HG02840 (cell line): ENCODE data around the gene SYF2.
"Not testable (repeated sequence)": the region's sequence is repeated elsewhere in the genome, so short reads cannot be mapped to it uniquely, and the experiment has no call there.

ENCODE experiments used
- ATAC-seq: cut with Tn5 transposase; IDR thresholded peaks from one replicate; pipeline ENCODE4 v1.9.1; 2021; ENCODE audit warnings: mild to moderate bottlenecking, moderate library complexity, moderate number of reproducible peaks; ENCODE audit not compliant: unreplicated experiment, low FRiP score

The SYF2 gene

DNA sequence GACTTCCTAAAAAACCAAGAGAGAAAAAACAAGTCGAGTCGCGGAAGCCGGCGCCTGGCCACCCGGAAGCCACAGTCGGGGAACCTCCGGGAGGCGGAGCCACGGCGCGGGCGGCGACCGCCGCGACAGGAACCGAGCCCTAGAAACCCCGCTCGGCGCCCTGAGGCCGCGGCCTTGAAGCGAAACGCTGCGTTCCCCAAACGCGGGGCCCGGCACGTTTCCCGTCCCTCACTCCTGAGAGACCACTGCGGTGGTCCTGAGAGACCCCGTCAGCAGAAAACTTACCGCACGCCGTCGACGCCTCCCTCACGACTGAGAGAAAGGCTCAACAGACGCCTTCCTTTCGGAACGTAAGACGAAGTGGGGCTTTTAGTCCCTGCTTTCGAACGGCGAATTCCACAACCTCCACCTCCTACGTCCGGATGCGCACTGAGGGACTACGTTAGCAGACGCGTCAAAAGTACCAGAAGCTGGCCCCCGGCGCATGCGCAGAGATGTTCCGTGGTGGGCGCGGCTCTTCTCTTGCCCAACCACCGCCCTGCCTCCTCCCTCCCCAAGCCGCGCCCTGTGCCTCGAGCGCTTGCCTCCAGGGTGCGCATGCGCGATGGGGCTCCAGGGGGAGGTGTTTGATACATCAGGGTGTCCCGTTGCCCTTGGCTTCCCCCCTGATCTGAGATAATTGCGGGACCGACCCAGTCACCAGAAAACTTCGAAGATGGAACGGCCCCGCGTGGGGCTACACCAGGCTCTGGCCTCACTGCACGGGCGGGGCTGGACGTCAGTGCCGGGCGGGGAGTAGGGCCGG lies 14.9 kb upstream of the SYF2 start, which contains the start of gene RSRP1:
Gene RSRP1, minus strand, starts transcription at position 431 of the 805 bp plus-strand sequence. CDS start 491 bp downstream, outside the sequence.
- peak; percentile 92 for ATAC-seq

- peak; percentile 9 for ATAC-seq
Observed at GRCh38 chr1:25246600-25247023, 14.3 kb upstream of the SYF2 start.

GRCh38 chr1:25245809-25246599 lies 13.7 kb upstream of the SYF2 start:
- ATAC-seq, result no peak

GRCh38 chr1:25245393-25245792 lies 13.1 kb upstream of the SYF2 start:
- no peak for ATAC-seq

- ATAC-seq, result no peak
Observed at GRCh38 chr1:25243907-25244306, 11.6 kb upstream of the SYF2 start.

DNA sequence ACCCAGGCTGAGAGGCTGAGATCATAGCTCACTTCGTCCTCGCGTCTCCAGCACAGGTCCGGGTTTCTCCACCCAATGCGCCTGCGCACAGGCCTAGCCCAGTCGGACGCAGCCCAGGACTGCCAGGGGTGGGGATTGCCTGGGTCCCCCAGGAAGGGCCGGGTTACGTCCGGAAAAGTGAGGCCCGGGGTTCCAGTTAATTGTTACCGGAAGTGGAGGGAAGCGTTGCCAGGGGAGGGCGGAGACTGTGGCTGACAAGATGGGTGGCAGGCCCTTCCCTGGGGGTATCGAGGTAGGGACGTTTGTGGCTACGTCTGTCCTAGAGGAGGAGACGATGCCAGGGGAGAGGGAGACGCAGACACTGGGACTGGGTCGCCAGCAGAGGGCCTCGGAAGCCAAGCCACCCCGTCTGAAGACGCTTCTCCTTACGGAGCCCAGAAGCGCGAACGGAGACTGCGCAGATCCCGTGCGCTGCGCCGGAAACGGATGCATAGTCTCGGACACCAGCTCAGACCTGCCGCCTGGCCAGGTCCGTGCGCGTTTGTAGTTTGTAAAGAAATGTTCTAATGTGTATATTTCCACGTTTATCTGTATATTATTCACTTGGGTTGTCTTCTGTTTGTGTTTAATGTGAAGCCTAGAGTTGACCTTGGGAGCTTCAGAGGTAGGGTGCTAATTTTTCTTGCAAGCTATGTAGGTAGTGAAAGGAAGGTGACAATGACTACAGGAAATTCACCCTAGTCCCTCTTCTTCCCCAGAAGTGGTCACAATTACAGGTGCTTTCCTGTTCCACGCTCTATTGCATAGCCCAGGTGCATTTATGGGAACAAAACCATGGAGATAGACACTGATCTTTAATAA lies 7.6 kb upstream of the SYF2 start:
- ATAC-seq, result peak; percentile 77

DNA sequence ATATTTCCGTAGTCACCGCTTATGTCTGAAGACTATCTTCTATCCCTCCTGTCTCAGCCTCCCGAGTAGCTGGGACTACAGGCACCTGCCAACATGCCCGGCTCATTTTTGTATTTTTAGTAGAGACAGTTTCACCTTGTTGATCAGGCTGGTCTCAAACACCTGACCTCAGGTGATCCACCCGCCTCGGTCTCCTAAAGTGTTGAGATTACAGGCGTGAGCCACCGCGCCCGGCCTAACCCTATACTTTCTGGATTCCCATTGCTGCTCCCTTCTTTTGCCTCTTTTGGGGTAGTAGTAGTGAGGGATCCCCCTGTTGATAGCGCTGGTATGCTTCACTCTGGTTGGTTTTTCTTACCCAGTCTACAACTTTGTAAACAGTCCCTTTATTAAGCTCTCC lies 5.7 kb upstream of the SYF2 start:
- ATAC-seq, result no peak

DNA sequence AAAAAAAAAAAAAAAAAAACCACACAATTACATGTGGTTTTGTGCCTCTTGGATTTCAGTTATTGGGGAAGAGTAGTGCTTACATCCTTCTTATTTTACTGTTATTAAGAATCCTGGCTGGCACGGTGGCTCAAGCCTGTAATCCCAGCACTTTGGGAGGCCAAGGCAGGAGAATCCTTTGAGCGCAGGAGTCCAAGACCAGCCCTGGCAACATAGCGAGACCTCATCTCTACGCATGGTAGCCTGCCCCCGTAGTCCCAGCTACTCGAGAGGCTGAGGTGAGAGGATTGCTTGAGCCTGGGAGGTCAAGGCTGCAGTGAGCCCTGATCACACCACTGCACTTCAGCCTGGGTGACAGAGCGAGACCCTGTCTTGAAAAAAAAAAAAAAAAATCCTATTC lies 4.0 kb upstream of the SYF2 start:
- ATAC-seq, result not testable (repeated sequence)

DNA sequence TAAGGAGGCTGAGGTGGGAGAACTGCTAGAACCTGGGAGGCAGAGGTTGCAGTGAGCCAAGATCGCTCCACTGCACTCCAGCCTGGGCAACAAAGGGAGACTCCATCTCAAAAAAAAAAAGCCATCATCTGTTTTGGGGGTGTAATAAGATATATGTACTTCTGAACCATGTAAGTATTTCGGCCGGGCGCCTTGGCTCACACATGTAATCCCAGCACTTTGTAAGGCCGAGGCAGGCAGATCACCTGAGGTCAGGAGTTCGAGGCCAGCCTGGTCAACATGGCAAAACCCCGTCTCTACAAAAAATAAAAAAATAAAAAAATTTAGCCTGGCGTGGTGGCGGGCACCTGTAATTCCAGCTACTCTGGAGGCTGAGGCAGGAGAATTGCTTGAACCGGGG lies 3.1 kb upstream of the SYF2 start:
- ATAC-seq, result not testable (repeated sequence)

- no peak for ATAC-seq
Observed at GRCh38 chr1:25232866-25233784, 823 bp upstream of the SYF2 start.

DNA sequence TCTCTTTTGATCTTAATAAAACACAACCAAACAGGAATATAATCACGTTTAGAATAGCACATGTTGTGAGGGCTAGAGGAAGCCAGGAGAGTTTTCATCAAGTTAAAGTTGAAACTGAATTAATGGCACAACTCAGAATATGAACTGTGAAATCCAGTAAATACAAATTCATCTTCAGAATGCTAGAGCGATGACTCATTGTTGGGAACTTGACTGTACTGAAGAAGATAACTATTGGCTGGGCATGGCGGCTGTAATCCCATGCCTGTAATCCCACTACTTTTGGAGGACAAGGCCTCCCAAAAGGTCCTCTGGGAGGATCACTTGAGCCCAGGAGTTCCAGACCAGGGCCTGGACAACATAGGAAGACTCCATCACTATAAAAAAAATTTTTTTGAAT lies 8.8 kb downstream of the SYF2 start:
- no peak for ATAC-seq

DNA sequence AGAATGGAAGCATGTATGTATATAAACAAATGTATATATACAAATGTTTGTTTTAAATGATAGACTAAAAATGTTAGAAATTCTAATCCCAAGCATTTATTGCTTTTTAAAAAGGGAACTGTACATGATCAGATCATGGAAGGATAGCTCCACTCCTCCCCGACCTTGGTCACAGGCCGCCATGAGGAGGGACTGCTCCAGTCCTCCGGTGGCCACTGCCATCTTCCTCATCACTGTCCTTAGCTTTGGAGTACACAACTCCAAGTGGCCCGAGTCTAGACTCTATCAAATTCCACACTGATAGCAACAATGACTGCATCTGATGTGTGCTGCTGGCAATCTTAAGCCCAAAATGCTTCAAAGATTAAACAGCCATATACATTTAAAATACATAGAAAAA lies 9.7 kb downstream of the SYF2 start:
- no peak for ATAC-seq

- ATAC-seq, result no peak
Observed at GRCh38 chr1:25220666-25221065, 11.6 kb downstream of the SYF2 start.

DNA sequence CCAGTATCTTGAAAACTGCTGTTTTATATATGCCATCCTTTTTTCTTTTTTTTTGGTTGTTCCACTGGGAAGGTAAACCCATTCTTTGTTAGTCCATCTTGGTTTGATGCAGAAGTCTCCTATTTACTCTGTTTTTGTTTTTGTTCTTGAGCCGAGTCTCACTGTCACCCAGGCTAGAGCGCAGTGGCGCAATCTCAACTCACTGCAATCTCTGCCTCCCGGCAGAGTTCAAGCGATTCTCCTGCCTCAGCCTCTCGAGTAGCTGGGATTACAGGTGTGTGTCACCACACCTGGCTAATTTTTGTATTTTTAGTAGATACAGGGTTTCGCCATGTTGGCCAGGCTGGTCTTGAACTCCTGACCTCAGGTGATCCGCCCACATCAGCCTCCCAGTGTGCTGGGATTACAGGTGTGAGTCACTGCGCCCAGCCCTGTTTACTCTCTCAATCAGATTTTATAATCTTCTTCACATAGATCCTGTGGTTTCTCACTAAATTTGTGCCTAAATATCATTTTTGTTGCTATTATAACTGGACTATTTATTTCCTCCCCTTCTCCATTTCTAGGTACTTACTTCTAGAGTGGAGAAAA lies 12.5 kb downstream of the SYF2 start:
- no peak for ATAC-seq

DNA sequence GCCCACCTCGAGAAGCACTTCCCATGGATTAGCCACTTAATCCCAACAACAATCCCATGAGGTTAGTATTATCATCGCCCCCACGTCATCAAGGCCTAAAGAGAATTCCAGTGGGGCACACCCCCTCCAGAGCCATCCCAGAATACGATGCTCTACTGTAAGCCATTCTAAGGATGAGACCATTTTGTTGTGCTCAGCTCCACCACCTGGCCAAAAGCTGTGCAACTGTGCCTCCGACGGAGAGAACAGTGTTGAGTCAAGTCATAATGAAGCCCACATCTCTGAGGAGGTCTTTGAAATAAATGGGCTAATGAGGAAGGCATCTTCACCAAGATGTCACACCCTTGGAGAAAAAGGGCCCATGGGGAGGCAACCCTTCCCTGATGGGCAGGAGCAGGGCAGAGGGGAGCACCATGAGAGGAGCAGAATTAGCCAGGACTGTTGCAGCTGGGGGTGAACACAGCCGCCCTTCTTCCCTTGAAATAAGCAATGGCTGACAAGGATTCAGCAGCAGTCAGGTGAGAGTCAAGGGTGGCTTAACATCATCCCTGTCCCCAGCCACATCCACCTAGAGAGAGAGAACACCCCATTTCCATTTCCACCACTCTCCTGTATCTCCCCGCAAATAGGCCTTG lies 14.6 kb downstream of the SYF2 start:
- no peak for ATAC-seq

- ATAC-seq, result no peak
Observed at GRCh38 chr1:25217015-25217414, 15.3 kb downstream of the SYF2 start.

DNA sequence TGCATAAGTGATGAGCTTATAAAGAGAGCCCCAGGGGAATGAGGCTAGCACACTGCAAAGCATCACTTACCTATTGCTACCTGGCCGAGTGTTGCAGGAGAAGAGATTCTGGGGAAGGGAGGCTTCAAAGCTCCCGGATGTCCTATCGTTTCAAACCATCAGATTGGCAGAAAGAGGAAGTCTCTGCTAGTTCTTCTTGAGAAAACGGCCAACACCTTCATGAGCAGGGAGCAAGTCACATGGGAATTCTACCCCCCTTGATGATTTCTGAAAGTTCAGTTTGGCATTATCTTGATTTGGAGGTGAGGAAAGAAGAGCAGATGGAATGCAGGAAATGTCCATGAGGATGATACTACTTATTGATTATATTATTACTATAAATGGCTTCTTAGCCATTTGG lies 16.2 kb downstream of the SYF2 start:
- ATAC-seq, result no peak

DNA sequence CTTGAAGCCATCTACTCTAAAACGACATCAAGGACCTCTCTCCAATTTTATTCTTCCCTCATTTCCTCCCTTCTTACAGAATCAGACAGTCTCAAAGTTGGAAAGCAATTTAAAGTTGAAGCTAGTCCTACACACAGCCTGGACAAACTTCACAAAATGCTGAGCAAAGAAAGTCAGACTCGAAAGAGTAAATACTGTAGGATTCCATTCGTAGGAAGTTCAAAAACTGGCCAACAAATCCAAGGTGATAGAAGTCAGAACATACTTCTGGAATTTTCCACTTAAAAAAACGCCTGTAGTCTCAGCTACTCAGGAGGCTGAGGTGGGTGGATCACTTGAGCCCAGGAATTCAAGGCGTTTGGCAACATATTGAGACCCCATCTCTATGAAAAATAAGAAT lies 19.6 kb downstream of the SYF2 start:
- ATAC-seq, result no peak

GRCh38 chr1:25210728-25211127 lies 21.6 kb downstream of the SYF2 start:
- ATAC-seq, result no peak
